Putamen (tissue), 1 donor: ENCODE measurements around the gene CTDSPL.

Experiments
- DNase-seq: peaks from one replicate; pipeline ENCODE4 v3.0.0-alpha.2; 2016; ENCODE audit warnings: low spot score

The CTDSPL gene

DNA sequence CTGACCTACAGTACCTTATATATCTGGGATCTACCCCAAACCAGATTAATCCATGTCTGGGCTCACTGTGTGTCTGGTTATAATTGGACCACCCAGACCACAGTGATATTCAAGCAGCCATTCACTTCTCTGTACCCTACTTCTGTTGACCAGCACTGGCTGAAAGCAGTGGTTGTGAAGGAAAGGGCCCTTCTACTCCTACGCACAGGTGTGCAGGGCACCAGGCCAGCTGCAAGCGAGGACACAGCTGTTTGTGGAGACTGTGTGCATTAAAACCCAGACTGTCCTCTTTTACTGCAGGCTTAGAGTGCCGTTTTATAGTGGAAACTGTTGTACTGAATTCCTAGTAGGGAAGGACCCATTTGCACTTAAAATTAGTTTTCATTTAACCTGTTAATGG lies 29.5 kb downstream of the CTDSPL start:
- DNase-seq: no peak

DNA sequence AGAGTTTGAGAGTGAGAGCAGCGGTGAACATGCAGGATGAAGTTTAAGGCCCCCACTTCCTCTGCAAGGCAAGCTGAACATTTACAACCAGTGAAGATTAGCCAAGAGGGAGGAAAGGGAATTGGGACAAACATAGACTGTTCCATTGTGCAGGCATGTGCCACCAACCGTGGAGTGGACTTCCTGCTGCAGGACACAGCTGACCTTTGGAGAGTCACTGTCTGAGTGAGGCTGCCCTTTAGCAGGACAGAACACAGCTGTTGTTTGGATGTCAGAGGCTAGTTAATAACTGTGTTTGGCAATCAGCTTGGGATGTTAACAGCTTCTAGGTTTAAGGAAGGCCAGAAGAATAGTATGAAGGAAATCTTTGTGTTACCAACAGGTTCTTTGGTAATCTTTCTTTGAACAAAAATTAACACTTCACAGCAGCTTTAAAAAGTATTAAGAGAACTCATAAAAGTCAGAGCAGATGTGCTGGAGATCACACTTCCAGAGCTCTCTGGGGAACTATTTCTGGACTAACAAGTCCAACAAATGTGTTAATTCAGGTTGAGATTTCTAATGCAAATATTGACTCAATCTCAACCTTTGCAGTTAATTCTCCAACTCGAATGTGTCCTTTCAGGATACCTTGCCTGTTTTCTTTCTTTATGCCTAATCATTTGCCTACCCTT lies 31.4 kb downstream of the CTDSPL start:
- DNase-seq: no peak

DNA sequence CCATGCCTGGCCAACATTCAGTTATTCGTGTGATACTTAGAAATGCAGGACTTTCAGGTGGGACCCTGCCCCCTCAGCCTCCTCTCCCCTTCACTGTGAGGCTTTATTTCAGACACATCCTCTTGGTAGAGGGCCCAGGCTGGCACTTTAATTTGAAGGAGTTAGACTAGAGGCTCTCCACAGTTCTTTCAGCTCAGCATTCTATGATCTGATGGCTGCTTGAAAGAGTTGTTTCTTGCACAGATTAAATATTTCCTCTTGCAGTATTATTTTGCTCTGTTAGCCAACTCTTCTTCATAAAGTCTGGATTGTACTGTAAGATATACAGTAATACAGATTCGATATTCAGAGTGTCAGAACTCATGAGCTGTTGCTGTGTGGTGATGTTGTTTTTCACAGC lies 35.1 kb downstream of the CTDSPL start:
- DNase-seq: no peak

DNA sequence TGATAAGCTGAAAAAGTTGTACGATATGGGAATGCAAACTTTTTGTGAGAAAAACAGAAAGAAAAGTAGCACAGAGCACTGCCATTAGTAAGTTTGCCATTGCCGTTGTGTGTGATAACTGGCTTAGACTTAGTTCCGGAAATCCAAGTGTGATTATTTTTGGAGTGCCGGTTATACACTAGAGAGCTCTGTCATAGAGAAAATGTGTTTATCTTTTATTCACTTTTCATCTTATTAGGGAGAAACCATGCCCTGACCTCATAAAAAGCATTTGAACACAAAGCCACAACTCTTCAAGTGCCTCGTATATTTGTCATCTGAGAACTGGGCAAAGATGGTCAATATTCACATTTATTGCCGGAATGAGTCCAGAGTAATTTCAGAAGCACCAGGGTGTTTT lies 36.1 kb downstream of the CTDSPL start:
- DNase-seq: no peak

DNA sequence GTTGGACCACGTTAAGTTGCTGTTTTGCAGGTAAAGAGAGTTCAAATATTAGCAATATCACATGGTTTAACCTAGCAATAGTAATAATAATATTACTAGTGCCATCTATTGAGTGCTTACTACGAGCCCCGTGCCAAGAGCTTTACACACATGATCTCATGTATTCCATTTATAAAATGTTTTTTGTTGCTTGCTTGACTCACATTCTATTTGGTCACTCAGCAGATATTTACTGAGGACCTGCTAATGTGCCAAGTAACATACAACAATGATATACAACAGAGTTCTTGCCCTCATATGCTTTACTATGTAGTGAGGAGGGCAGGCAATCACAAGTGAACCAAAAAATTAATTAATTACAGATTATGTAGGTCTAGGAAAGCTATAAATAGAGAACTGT lies 36.7 kb downstream of the CTDSPL start:
- DNase-seq: no peak

DNA sequence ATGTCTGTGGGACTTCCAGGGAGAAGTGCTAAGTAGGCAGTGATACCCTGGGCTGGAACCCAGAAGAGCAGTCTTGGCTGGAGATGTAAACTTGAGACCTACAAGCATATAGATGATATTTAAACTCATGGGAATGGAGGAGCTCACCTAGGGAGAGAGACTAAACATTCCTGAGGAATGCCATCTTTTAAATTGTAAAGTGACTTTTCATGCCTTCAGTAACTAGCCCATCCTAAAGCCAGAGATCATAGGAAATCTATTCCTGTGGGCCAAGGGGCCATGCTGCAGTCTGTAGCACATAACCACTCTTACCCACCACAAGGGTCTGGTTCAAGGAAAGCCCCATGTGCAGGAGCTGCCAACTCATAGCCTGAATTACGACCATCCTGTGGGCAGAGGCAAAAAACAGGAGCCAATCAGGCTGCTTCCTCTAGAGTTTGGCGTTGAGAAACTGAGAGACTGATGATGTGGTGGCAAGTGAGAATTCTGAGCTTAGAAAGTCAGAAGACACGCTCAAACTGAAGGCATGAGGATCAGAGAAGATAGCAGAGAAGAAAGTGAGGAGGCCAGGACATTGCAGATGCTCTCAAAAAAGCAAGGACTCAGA lies 37.5 kb downstream of the CTDSPL start:
- DNase-seq: no peak

DNA sequence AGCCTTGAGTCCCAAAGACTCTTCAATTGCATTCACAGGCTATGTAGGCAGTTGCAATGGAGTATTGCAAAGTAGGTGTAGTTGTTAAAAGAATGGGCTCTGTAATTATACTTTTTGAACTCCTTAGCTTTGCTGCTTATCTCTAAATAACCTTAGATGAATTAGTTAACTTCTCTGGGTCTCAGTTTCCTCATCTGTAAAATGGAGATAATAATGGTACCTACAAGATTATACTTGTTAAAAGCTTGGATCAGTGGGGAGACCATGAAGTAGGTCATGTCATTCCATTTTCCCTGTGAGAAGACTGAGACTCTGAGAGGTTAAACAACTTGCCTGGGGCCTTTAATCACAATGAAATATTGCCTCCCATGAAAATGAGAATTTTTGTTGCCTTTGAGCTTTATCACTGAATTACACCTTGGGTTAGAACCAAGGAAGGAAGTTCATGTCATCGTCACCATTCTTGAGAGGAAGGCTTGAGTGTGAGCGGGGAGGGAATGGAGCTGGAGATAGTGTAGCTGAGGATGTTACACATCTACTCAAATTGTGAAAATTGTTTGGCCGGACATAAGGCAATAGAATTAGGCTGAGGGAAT lies 38.1 kb downstream of the CTDSPL start:
- no peak for DNase-seq

DNA sequence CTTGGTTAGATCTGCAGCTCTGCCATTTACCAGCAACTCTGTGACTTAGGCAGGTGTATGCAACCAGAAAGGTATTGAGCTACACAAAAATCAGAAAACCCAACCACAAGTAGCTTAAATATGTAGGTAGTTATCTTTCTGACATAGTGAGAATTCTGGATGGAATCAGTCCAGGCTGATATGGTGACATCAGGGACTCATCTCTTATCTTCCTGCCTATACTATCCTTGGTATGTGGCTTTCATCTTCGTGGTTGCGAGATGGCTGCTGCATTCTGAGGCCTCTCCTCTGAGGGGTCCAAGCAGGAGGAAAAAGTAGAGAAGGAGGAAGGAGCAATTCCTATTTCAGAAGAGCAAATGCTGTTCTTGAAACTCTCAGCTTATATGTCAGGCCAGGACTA lies 40.0 kb downstream of the CTDSPL start:
- DNase-seq: no peak

DNA sequence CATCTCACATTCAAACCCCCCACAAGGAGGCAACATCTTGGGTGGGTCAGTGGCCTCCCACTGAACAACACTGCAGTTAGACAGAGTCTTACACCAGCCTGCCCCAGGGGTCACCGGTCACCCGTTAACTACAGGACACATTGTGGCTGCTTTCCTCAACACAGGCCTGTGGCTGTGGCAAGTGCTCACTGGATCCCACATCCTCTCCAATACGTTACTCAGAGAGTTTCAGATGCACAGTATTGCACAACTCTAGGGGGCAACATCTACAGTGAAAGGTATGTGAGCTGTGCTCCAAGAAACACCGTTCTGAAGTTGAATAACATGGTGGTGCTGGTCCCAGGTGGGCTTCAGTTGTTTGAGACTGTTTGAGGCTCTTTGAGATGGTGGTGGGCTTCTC lies 41.0 kb downstream of the CTDSPL start:
- no peak for DNase-seq

DNA sequence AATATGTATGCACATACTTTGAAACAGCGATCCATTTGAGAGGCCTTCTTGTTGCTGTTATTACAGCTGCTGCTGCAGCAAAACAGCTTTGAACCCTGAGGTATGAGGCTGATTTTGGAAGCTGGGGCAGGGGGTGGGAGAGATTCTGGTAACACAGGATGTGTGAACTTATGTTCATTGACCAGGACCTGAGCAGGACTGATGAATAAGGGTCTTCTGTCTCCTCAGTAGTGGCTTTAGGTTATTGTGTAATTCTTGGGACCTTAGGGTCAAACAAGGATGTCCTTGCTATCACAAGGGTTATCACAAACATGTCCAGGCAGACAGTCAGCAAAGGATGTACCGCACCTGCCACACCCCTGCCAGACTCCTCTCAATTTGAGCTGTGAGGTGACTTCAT lies 41.6 kb downstream of the CTDSPL start:
- no peak for DNase-seq

DNA sequence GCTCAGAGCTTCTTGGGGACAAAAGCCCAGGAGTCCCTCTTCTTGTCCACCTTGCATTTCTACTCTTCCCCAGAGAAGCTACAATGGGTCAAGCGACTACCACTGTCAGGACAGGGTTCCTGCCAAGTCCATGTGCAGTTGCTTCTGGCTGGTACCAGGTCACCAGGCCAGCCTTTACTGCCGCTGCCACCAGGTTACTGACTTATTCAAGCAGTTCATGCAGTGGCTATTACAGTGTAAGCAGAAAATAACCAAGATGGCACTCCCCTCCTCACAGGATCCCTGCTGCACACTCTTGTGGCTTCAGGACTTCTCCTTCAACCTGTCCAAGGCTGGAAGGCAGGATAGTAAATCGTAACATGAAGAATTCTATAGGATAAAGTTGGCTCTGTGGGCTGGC lies 42.1 kb downstream of the CTDSPL start:
- DNase-seq: no peak

DNA sequence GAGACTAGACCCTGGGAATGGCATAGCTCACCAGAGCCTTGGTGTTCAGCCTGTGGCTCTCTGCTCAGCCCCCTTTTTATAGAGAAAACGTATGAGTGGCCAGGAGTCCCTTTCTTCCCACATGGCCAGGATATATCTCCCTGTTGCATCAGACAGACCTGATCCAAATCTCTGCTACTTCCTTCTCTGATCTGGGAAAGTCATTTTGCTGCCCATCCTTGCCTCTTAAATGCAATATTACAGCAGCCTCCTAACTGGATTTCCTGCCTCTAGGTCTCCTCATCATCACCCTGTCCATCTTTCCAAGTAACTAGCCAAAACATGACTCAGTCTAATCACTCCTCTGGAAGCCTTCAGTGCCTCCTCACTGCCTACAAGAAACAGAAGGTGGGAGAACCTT lies 42.9 kb downstream of the CTDSPL start:
- no peak for DNase-seq

DNA sequence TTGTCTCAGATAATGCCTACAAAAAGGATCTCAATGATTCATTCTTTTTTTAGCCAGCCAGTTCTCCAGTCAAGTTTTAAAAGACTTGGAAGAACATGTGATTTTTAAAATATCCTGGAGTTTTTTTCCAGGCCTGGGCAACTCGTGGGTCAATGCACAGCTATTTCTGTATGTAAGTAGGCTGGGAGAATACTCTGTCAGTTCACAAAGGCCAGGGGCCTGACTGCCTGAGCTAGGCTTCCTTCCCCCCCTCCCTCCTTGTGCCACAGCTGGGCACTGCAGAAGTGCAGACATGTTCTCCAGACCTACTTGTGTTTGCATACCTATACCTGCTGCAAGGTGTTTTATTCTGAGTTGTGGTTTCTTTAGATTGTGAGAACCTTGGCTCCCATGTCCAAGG lies 43.7 kb downstream of the CTDSPL start:
- DNase-seq: no peak

DNA sequence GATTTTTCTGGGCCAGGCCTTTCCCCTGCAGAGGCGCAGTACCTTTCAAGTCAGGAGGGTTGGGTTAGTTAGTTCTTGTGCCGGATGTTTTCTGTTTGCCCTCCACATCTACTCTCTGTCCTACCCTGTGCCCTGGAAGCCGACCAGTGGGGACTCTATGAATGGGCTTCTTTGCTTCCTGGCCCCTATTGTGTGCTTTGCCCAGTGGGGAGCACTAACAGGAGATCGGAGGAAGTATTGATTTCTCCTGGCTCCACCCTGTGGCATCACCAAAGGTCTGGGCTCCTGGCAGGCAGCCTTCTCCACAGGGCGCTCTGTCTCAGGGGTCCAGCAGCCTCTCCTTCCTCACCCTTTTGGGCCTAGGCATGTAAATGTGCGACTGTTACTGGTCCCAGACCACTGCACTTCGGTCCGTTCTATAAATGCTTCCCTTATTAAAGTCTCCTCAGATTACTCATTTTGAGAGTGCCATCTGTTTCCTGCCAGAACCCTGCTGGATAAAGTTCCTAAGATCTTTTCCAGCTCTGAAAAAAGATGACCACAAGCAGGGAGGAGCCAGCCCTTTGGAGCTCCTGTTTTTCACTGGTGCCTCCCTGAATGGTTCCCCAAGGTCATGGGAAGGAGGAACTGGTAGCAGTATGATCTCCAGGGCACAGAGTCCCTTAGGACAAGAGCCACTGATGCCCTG lies 44.5 kb downstream of the CTDSPL start:
- no peak for DNase-seq

DNA sequence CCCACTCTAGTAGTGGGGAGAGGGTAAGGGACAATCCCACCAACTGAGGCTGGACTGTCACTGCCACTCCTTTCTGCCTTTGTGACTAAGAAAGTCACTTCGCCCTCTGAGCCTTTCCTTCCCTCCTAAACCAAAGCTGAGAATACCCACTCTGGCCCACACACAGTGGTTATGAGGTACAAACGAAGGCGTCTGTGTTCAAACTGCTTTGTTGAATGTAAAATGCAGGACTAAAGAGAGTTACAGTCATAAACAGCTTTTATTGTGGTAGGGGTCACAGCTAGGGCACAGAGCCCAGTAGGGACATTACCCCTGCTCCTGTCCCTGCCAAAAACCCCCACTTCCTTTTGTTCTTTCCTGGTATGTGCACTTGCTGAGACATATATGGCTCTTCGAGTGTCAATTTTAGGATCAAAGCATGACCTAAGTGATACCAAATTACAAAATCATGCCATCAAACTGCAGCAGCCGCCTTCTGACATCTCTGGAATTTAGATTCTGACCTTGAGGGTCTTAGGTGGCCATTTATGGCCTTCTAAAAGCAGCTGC lies 45.1 kb downstream of the CTDSPL start:
- DNase-seq: no peak

DNA sequence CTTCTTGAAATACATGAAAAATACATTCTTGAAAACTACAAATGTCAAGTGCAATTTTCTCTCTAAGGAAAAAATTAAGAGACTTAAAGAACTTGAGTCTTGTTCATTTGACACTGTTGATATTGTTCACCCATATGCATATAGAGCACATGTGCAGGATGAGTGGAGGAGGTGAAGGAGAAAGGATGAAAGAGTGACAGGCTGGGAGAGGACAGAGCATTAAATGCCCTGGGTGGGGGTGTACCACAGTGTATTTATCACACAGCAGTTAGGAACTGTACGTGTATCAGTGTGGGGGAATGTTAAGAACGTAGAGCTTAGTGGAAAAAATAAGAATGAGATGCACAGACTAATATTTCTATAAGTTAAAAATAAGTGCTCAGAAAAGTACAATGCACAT lies 45.7 kb downstream of the CTDSPL start:
- DNase-seq: no peak

DNA sequence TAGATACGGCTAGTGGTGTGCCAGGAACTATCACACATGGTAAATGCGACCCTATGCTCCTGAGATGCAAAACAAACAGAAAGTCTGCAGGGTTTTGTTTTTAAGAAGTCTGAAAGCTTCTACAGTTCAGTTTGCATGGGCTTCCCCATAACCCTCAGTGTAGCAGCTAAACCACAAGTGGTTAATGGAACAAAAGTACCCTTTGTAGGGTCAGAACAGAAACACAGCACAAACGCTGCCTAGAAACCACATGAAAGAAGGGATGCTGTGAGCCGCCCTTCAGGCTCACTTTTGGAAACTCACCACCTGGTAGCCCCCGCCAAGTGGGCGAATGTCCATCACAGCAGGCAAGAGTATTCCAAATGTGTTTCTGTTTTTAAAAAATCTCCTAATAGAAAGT lies 46.2 kb downstream of the CTDSPL start:
- DNase-seq: peak; percentile 55

DNA sequence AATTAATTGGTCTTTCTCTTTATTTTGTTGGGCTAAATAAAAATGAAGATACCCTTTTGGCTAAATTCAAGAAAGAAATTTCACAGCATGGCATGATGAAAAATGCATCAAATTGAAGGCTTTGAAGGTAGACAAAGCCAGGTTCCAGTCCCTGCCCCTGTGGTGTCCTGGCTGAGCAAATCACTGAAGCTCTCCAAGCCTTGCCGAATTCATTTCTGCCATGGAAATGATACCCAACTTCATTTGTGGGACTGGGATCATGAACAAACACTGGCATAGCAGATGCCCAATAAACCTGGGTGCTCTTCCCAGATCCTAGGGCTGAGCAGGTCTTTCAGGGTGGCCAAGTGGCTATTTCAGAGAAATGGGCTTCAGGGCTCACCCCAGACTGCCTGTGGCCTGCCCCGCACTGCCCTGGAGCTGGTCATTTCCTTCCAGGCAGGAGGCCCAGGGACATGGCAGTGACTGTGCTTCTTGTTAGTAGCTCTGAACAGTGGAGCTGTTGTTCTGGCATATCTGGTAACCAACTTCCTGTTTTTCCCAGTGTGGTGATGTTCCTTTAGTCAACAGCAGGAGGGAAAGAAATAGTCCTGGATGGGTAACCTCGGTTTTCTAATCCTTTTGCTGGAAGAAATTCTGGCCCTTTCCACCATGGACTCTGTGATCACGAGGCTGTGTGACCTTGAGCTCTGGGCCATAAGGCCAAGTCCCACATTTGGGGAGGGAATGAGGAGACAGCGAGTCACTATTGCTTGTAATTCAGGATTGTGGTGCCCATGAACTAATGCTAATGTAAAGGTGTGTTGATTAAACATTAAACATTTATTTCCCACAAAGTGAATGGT lies 47.6 kb downstream of the CTDSPL start:
- DNase-seq: no peak

DNA sequence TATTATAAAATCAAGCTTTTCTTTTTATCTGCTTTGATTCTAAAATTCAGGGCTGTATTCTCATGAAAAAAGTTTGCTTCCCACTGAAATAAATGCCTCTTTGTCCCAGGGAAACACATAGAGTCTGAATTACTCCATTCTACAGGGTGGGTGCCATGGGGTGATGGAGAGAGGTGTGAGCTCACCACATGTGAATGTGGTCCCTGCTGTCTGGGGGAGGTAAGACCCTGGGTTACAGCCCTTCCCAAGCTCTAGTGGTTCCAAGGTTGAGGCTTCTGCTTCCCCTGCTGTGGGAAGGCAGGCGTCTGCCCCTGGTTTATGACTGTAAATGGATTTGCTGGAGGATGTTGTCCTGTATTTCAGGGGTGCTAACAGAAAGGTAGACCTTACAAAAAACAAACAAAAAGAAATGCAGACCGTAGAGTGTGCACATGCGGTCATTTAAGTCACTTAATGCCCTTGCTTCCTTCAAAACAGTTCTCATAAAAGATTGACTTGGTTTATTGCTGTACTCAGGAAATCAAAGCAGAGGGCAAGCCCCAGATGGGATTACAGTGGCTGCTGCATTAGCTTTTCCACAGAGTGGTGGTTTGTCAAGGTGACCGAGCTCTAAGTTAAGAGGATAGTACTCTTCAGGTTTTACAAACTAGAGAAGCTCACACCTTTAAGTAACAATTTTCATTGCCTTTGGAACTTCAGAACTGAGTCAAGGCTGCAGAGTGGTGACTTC lies 49.2 kb downstream of the CTDSPL start:
- DNase-seq: no peak

DNA sequence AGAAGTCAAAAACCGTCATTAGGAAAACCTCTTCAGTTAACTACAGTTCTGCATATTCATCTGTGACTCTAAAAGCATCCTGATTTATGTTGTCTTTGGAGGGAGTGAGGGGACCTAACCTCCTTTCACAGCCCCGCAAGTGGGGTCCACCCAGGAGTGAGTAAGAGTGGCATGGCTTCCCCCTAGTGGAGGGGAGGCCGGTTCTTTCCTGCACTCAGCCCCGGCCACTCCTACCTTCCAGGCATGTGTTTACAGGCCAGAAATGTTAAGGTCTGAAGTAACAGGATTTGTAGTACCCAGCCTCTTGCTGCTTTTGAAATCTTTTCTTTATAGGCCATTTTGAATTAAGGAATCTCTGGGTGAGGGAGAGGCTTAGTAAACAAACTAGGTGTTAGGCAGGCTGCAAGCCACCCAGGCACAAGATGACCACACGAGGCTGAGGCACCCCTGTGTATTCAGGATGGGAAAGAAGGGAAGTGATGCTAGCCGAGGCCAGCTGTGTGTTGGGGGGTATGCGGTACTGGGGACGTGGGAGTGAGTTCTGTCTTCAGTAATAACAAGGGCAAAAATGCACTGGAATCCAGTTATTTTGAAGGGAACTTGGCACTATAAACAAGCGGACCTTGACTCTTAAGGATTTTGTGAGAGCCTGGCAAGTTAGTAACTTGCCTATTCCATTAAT lies 50.5 kb downstream of the CTDSPL start:
- no peak for DNase-seq

DNA sequence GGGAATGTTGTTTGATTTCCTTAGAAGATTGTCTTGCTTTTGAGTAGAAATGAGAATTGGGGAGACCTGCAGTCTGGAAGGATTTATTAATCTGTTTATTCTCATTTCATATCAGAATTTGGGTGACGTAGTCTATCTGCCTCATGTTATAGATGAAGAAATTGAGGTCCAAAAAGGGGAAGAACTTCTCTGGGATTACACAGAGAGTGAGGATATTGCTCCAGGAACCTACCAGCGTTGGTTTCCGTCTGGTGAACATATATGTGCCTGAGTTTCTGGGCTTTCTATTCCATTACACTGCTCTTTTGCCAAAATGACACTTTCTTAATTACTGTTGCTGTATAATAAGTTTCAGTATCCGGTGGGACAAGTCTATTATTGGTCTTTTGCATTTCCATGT lies 51.8 kb downstream of the CTDSPL start:
- DNase-seq: no peak
